ENCODE results near the gene GATAD1.
"Not testable (repeated sequence)": the region's sequence is repeated elsewhere in the genome, so short reads cannot be mapped to it uniquely, and the experiment has no call there.

The GATAD1 gene, protein sequence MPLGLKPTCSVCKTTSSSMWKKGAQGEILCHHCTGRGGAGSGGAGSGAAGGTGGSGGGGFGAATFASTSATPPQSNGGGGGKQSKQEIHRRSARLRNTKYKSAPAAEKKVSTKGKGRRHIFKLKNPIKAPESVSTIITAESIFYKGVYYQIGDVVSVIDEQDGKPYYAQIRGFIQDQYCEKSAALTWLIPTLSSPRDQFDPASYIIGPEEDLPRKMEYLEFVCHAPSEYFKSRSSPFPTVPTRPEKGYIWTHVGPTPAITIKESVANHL

DNA sequence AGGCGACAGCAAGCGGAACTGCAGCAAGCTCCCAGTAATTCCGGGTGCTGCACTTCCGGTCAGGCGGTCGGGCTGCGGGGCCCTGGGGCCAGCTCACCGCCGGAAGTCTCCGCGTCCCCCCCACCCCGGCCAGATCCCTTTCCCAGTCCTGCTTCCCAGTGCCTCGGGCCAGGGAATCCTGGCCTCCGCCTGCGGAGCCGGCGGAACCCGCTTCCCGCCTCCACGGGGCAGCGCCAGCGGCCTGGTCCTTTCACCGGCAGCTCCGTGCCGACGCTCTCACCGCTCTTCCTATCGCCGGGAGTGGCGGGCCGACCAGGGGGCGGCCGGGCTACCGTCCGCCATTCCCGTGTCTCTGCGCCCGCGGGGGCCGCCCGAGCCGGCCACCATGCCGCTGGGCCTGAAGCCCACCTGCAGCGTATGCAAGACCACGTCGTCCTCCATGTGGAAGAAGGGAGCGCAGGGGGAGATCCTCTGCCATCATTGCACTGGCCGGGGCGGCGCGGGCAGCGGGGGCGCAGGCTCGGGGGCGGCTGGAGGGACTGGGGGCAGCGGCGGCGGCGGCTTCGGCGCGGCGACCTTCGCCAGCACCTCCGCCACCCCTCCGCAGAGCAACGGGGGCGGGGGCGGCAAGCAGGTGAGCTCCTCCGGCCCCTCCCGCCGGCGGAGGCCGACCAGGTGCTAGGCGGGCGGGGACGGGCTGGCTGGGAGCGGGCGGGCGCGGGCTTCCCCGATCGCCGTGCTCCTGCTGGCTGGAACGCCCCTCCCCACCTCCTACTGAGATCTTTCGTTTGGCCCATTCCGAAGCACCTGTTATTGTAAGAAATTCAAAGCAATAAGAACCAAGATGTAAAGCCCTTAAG, at the start of gene GATAD1:
TSS of gene GATAD1 (plus strand) at position 138 of the 860 bp plus-strand sequence. CDS start at position 386, 248 bp downstream.
- DNase-seq, result no peak

DNA sequence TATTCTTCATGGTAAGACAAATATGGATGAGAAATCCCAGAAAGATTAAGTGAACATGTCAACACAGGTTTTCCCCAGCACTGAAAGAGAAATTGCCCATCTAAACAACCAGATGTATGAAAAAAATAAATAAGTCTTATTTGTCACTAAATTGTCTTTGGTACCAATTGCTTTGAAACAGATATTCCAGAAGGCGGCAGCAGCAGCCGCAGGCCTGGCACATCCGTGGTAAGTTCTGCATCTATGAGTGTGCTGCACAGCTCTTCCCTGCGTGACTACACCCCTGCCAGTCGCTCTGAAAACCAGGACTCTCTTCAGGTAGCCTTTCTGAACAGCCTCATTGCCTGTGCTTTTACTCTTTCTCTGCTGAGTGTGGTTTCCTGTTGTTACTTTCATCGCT, 49.7 kb upstream of the GATAD1 start:
- DNase-seq, result no peak

DNA sequence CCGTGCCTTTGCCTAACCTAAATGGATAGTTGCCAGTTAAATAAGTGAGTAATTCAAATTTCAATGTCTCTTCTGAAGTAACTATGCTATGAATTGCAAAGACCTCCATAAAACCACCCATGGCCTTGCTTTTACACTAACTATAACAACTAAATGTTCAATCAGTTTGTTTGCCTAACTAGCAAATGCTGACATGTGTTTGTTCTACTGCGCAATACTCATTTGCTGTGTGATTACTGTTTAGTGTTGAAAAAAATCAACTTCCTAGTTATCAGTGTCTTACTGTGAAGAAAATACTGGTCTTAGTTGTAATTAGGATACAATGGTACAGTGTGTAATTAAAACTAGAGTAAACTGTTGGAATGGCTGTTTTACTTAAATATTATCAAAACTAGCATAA, 47.3 kb upstream of the GATAD1 start:
- no peak for DNase-seq

DNA sequence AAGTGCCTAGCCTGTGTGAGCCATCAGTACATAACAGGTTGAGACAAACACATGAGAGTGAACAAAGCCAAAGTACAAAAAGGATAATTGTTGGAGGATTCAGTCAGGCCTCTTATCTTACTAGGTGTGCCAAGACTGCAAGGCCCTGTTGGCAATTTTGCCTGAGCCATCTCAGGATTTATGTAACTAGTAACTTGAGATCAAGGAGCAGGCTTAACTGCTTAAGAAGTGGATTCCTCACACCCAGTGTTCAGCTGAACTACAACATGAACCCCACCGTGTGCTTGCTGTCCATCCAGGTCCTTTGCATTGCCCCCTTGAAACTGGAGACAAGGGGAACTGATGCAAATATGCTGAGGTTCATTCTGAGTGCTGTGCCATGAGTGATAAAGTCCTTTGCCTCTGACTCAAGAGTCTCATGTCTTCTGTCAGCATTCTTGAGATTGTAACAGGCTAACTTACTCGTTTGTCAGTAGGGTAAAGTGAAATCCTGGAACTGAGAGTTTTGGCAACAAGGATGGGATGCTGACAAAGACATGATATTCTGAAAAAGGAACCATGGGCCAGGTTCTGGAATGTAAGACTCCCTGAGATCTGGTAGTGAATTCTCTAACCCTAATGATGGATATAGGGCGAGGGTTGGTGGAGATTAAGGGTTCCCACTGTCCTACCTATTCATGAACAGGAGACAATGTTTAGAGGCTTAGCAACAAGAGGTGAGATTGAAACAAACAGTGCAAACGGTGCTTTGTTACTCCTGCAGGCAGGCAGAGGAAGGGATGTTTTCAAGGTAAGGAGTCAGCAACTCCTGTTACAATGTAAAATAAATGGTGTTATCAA, 44.1 kb upstream of the GATAD1 start:
- no peak for DNase-seq

DNA sequence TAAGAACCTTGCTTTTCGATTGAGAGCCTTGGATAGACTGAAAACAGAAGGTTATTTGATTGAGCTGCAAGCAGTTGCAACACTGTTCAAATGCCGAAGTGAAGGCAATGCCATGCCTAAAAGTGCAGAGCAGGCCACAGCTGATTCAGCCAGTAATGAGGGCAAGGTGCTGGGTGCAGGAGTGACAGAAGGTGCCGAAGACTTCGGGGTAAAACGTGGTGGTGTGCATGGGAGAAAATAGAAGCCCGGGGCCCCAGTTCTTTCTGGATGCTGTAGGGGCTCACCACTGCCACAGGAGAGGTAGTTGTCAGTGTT, 43.6 kb upstream of the GATAD1 start:
- DNase-seq, result no peak

DNA sequence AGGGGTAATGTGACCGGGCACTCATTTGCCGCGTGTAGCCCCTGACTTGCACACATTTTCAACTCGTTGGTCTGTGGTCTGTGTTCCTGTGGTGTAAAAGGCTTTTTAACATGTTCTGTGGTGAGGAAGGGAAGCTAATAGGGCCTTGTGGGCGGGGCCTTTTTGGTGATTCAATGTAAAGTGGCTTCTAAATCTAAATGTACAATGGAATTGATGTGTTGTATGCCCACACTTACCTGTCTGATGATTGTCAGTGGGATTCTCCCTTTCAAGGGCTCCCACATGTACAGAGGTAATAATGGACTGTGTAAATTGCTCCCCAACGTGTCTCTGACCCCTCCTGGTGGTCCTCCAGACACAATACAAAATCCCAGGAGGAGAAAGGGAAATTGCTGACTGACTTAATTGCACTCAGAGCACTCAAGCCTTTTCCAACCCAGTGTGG, 43.1 kb upstream of the GATAD1 start:
- DNase-seq, result peak; percentile 36

DNA sequence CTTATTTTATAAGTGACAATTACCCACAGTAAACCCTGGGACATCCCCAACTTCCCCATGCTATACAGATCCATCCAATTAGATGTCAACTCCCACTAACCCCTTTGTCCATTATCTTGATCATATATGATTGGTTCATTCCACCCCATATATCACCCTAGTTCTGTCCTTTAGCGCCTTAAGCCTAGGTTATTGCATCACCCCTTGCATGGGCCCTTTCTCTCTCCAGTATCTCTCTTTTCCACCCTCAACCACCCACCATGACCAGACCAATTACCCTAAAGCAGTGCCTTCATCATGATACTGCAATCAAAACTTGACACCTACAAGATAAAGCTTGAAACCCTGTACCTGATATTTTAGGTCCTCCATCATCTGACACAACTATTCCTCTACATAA, 37.9 kb upstream of the GATAD1 start:
- DNase-seq, result no peak

DNA sequence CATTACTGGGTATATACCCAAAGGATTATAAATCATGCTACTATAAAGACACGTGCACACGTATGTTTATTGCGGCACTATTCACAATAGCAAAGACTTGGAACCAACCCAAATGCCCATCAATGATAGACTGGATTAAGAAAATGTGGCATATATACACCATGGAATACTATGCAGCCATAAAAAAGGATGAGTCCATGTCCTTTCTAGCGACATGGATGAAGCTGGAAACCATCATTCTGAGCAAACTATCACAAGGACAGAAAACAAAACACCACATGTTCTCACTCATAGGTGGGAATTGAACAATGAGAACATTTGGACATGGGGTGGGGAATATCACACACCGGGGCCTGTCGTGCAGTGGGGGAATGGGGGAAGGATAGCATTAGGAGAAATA, 37.1 kb upstream of the GATAD1 start:
- not testable (repeated sequence) for DNase-seq

DNA sequence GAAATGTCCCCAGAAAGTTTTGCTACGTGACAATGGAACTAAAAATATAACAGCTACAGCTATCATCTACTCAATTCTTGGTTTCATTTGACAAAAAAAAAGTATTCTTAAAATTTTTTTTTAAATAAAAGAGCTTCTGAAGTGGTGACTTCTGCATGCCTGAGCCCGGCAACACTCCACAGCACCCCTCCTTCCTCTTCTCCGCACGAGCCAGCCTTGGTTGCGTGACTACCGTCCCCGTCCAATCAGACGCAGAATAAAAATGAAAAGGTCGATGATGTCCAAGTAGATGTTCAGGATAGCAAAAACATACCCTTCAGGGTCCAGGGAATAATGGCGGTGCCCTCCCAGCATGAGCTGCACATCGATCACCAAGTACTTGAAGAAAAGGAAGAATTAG, 34.5 kb upstream of the GATAD1 start:
- no peak for DNase-seq

DNA sequence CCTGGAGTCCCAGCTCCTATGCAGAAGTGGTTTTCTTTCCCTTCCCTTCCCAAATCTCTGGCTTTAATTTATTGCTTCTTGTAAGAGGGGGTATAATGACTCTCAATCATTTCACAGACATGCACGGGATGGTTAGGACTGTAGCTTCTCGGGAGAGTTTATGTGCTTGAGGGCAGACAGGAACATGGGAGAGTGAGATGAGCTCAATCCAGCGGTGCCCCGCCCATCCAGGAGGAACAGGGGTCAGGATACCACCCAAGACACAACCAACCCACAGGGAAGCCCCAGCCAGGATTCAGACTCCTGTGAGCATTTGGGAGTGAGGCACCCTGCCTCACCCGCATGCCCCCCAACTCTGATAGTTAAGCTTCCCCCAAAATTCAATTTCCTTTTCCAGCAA, 33.7 kb upstream of the GATAD1 start:
- DNase-seq, result no peak

DNA sequence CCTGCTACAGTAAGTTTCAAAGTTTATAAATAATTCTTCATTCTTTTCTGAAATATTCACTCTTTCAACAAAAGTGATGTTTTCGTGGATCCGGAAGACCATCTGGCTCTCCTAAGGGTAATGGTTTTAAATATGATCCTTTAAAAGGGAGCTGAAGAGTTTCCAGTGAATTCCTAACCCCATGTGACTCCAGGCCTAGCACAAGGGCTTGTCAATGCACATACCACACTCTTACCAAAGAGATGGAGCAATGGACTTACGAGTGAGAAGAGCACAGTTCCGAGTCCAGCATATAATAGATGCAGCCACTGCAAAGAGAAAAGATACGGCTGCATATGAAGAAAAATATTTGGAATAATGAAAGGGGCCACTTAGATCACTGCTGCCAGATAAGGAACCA, 32.1 kb upstream of the GATAD1 start:
- DNase-seq, result no peak

DNA sequence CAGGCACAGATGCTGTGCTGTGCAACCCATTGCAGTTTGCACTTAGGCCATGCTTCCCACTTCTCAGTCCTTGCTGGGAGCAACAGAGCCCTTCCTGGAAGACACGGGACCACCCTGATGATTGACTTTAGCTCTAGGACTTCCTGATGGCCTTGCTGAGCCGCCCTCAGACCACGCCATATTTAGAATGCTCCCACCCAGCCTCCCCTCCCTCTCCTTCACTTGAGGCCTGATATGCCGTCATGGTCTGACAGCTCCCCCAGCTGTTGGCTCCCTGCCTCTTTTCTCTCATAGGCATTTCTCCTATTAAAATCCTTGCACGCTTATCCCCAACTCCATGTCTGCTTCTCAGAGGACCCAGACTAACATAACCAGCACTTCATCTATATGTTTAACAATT, 29.4 kb upstream of the GATAD1 start:
- DNase-seq, result no peak

DNA sequence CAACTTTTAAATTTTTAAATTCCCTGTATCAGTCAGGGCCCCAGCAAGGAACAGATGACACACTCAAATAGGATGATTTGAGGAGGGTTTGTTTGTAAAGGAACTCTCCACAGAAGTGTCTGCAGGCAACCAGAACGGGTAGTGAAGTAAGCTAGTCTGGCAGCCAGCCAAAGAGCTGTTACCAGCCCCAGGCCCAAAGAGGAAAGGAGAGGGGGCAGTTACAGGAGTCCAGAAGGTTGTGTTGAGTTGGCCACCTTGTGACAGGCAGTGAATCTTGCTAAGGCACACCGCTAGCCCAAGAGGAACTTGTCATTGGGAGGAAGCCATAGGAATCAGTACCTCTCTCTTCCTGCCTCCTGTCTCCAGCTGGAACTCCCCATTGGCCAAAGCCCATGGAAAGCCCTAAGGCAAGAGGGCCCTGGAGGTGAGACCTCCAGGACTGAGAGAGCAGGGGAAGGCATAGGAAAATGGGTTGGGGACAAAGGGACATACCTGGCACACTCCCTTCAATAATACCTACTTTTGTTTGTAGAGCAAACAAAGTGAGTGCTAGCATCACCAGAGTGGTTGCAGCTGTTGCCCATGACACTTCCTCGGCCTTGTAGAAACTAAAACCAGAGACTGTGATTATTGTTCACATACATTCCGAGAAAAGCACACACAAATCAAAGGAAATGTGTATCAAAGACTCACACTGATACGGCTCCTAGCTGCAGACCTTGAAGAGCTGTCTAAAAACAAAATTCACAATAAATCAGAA, 25.4 kb upstream of the GATAD1 start:
- no peak for DNase-seq

DNA sequence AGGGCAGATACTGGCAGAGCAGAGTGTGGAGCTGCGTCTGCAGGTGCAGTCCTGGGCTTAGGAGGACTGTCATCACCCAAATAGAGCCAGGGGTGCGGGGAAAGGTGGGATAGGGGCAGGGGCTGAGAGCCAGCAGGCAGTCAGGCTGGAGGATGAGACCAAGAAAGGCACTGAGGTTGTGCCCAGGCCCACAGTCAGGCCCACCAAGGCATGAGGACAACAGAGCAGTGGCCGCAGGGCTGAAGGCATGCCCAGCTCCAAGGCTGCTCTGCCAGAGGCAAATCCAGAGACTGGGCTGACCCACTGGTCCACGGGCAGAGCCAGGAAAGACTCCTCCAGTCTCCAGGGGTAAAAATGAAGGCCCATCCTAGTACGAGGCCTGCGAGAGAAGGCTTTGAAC, 24.4 kb upstream of the GATAD1 start:
- DNase-seq, result no peak

DNA sequence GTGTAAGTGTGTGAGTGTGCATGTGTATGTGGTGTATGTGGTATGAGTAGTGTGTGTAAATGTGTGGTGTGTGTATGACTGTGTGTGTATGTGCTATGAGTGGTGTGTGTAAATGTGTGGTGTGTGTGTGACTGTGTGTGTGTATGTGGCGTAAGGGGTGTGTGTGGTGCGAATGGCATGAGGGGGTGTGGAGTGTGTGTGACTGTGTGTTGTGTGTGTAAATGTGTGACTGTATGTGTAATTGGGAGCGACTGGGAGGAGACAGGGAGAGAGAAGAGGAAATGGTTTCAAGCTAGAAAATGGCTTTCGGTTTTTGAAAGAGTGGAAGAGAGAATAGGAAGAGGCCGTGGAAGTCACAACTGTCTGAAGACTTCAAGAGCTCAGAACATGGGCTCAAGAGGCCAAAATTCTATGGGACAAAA, 23.6 kb upstream of the GATAD1 start:
- DNase-seq, result no peak

DNA sequence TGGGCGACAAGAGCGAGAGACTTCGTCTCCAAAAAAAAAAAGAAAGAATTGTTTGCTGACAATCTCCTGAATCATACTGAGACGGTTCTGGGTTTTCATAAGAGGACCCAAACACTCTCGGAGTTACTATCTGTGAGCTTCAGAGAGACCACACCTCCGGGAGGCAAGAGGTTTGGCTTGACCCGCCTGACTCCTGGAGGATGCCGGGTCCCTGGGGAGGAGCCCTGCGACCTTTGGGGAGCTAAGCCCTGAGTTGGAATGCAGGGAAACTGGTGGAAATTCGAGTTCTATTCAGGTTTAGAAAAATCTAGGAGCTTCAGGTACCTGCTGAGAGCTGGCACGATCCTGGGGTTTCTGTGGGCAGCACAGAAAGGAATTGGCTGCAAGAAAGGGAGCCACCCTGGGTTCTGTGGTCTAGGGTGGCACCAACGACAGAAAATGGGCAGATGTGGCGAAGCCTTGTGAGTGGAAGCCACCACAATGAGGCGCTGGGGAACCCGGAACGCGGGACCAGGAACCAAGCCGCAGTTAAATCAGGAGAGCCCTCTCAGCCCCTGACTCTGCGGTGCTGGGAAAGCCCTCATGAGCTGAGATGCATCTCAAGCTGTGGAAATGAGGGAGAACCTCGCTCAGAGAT, 21.9 kb upstream of the GATAD1 start:
- DNase-seq, result peak; percentile 18

DNA sequence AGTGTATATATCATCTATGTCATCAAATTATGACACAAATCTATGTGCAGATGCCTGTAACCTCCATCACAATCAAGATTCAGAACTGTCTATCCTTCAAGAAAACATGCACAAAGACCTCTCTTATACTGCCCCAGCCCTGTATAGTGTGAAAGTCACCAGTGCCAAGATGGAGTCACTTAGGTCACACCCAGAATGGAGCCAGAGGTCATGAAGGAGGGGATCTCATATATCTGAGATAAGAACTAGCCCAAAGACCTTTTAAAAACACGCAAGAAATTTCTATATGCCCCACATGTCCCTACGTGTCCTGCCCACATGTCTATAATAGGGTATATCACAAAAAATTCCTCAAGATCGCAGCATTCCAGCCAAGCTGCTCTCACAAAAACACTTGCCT, 20.1 kb upstream of the GATAD1 start:
- no peak for DNase-seq

DNA sequence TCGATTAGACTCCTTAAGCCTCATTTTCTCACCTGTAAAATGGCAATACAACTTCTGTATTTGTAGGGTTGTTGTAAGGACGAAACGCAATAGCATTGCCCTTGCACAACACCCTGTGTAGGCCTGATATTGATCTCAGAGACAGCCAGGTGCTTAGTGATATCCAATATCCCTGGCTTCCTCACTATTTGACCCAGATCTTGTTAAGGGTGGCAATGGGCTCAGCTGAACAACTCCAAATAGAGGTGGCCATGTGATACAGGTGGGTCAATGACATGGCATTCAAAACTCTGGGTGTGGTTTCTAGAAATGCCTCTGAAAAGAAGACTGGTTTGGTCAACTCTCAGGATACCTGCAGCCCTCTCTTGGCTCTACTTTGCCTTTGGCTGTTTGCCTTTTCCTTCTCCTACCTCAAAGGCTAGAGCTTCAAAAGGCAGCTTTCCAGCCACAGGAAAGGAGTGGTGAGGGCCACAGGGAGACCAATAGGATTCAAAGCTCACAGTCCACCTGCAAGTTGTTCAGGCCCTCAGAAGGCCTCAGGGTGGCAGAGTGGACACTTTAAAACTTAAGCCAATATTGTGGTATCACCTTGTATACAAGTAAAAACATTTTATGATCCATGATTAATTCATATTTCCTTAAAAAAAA, 14.9 kb upstream of the GATAD1 start:
- DNase-seq, result no peak

DNA sequence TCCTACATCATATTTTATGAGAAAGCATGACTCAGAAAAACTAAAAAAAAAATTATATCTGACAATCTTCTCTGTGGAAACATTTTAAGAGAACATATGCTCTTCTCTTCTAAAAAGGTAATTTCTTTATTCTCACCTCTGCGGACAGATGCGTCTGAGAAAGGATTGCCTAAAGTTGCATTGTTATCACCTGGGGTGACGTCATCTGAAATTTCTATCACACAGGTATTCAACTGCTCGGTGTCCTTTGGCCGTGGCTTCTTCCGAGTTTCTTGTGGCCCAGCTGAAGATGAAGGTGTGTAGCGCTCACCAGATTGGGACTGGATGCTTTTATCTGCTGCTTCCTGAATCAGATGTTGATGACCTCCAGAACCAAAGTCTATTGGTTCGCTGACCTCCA, 14.3 kb upstream of the GATAD1 start:
- no peak for DNase-seq

DNA sequence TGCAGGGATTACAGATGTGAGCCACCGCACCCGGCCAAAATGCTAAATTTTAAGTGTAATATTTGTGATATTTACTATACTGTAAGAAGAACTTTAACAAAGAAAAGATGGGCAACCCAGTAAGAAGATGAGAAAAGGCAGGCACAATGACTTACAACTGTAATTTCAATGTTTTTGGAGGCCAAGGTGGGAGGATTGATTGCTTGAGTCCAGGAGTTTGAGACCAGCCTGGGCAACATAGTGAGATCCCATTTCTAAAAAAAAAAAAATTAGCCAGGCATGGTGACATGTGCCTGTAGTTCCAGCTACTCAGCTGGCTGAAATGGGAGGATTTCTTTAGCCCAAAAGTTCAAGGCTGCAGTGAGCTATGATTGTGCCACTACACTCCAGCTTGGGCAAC, 11.7 kb upstream of the GATAD1 start:
- DNase-seq, result no peak

DNA sequence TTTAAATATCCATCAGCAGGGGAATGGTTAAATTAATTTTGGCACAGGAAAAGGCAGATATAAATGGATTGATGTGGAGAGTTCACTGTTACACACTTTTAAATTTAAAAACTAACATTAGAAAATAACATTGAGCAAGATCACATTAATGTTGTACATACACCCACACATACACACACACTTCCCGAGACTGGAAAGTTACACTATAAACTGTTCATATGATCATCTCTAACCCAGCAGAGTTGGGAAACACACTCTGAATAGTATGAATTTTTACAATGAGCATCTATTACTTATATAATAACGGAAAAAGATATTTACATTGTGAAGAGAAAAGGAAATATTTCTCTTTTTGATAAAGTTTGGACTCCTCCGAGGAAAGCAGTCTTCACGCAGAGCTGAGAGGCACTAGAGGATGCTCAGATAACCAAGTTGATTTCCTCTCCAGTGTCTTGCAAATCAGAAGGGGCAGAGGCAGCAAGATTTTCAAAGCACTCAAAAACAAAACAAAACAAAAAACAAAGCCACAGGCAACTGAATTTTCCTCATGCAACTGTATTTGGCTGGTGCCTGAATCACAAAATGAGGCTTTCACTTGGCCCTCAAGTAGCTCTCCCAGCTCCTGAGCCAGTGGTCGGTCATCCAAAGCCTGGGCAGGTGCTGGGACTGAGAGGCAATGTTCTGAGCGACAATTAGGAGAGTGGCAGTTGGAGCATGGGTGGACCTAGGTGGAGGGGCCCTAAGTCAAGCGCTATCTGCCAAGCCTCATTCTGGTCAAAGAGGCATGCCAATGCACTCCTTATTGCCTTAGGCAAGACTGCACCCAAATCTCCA, 10.5 kb upstream of the GATAD1 start:
- DNase-seq, result no peak
